MM.1S (cell line): ENCODE measurements around the gene MTCH1.
"Not testable (repeated sequence)": the region's sequence is repeated elsewhere in the genome, so short reads cannot be mapped to it uniquely, and the experiment has no call there.

ENCODE experiments used
- DNase-seq: peaks from one replicate; pipeline ENCODE4 v3.0.0-alpha.2; 2015
- H2AFZ ChIP-seq: fragments of 300-600 bp; sonication (generic); 2 replicates; pipeline ENCODE4 v1.6.0; 2016; ENCODE audit warnings: antibody characterized with exemption, low read length
- H3F3A ChIP-seq: fragments of 300-600 bp; sonication (generic); 2 replicates; pipeline ENCODE4 v1.6.1; 2016; ENCODE audit warnings: mild to moderate bottlenecking, antibody characterized with exemption, low read length, moderate library complexity, mixed read lengths; ENCODE audit not compliant: insufficient read depth
- H3K27ac ChIP-seq: fragments of 300-600 bp; sonication (generic); 2 replicates; pipeline ENCODE4 v1.5.1; 2016; ENCODE audit warnings: mild to moderate bottlenecking, low read length
- H3K27me3 ChIP-seq: fragments of 300-600 bp; sonication (generic); replicated peaks from 2 replicates; pipeline ENCODE4 v1.6.0; 2016; ENCODE audit warnings: low read length; ENCODE audit not compliant: insufficient read depth
- H3K36me3 ChIP-seq: fragments of 300-600 bp; sonication (generic); replicated peaks from 2 replicates; pipeline ENCODE4 v1.6.1; 2016; ENCODE audit warnings: mild to moderate bottlenecking, low read length, mixed read lengths; ENCODE audit not compliant: insufficient read depth
- H3K4me1 ChIP-seq: fragments of 300-600 bp; sonication (generic); 2 replicates; pipeline ENCODE4 v1.6.1; 2016; ENCODE audit warnings: low read length, mixed read lengths
- H3K4me2 ChIP-seq: fragments of 300-600 bp; sonication (generic); 2 replicates; pipeline ENCODE4 v1.6.0; 2016; ENCODE audit warnings: low read depth, low read length
- H3K4me3 ChIP-seq: fragments of 300-600 bp; sonication (generic); 2 replicates; pipeline ENCODE4 v1.5.1; 2016; ENCODE audit warnings: low read length, mixed read lengths
- H3K79me2 ChIP-seq: fragments of 300-600 bp; sonication (generic); 2 replicates; pipeline ENCODE4 v1.6.1; 2016; ENCODE audit warnings: mixed run types, low read length, mixed read lengths
- H3K9ac ChIP-seq: fragments of 300-600 bp; sonication (generic); 2 replicates; pipeline ENCODE4 v1.6.1; 2016; ENCODE audit warnings: low read length, mixed read lengths
- H3K9me2 ChIP-seq: fragments of 300-600 bp; sonication (generic); replicated peaks from 2 replicates; pipeline ENCODE4 v1.6.1; 2016; ENCODE audit warnings: mild to moderate bottlenecking, low read length, mixed read lengths; ENCODE audit not compliant: insufficient read depth
- H3K9me3 ChIP-seq: fragments of 300-600 bp; sonication (generic); replicated peaks from 2 replicates; pipeline ENCODE4 v1.6.1; 2016; ENCODE audit warnings: mild to moderate bottlenecking, low read length, mixed read lengths; ENCODE audit not compliant: insufficient read depth
- H4K20me1 ChIP-seq: fragments of 300-600 bp; sonication (generic); 2 replicates; pipeline ENCODE4 v1.6.1; 2016; ENCODE audit warnings: mild to moderate bottlenecking, low read length, moderate library complexity, mixed read lengths; ENCODE audit not compliant: insufficient read depth
- CTCF ChIP-seq: fragments of 300-600 bp; sonication (generic); IDR thresholded peaks from 2 replicates; pipeline ENCODE4 v1.5.1; 2016; ENCODE audit warnings: antibody characterized with exemption, low read length, mixed read lengths
- EZH2 ChIP-seq: fragments of 300-600 bp; sonication (generic); optimal IDR thresholded peaks from 2 replicates; pipeline ENCODE3; 2017; ENCODE audit warnings: low read depth, mild to moderate bottlenecking, antibody characterized with exemption, low read length, mixed read lengths
- EZH2phosphoT487 ChIP-seq: fragments of 300-600 bp; sonication (generic); IDR thresholded peaks from 2 replicates; pipeline ENCODE4 v1.6.1; 2018; ENCODE audit warnings: antibody characterized with exemption, low read length

The MTCH1 gene

GRCh38 chr6:36998723-36999038, 12.7 kb upstream of the MTCH1 start:
- no peaks in the 10 kb centered on the region for H3K9me3 ChIP-seq
- H4K20me1 ChIP-seq: no peaks in the 10 kb centered on the region
- no peak overlapping the region for H3K4me3 ChIP-seq
- no peaks in the 10 kb centered on the region for H3K27me3 ChIP-seq
- H3K9ac ChIP-seq: no peak overlapping the region
- H3K4me1 ChIP-seq: no peaks in the 10 kb centered on the region
- H3F3A ChIP-seq: no peaks in the 10 kb centered on the region
- TF ChIP-seq CTCF (no peak), EZH2 (no peak), EZH2phosphoT487 (no peak)
- H3K79me2 ChIP-seq: no peaks in the 10 kb centered on the region
- H3K27ac ChIP-seq: no peak overlapping the region
- no peak overlapping the region for H3K4me2 ChIP-seq
- H3K9me2 ChIP-seq: no peaks in the 10 kb centered on the region
- no peak for DNase-seq
- no peaks in the 10 kb centered on the region for H3K36me3 ChIP-seq
- H2AFZ ChIP-seq: no peak overlapping the region

- Histone ChIP-seq H3K4me2 (no peak overlapping the region), H3K9me3 (no peaks in the 10 kb centered on the region), H3K27ac (no peak overlapping the region), H3K36me3 (no peaks in the 10 kb centered on the region), H3K9ac (no peak overlapping the region), H3K4me3 (no peak overlapping the region), H3K4me1 (no peaks in the 10 kb centered on the region), H3K9me2 (no peaks in the 10 kb centered on the region), H2AFZ (no peak overlapping the region), H3F3A (no peaks in the 10 kb centered on the region), H3K27me3 (no peaks in the 10 kb centered on the region), H4K20me1 (no peaks in the 10 kb centered on the region), H3K79me2 (no peaks in the 10 kb centered on the region)
- TF ChIP-seq EZH2phosphoT487: no peak
- no peak for TF ChIP-seq EZH2
- TF ChIP-seq CTCF: no peak
- DNase-seq: no peak
Observed at GRCh38 chr6:36997811-36998722, 12.1 kb upstream of the MTCH1 start.

DNA sequence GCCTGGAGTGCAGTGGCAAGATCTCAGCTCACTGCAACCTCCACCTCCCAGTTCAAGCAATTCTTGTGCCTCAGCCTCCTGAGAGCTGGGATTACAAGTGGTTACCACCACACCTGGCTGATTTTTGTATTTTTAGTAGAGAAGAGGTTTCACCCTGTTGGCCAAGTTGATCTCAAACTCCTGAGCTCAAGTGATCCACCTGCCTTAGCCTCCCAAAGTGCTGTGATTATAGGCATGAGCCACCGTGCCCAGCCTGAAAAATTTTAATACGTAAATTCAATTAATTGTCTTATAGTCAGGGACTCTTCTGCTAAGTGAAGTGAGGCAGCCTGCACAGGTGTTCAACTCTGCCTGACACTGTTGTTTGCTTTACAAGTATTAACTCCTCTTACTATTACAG, 4.4 kb upstream of the MTCH1 start:
- H3K36me3 ChIP-seq, H3K9ac ChIP-seq, H3K4me1 ChIP-seq, H3F3A ChIP-seq, H2AFZ ChIP-seq, DNase-seq, H3K27ac ChIP-seq, H4K20me1 ChIP-seq, H3K4me3 ChIP-seq, H3K4me2 ChIP-seq, H3K27me3 ChIP-seq, H3K9me2 ChIP-seq, H3K79me2 ChIP-seq, H3K9me3 ChIP-seq: not testable (repeated sequence)

GRCh38 chr6:36989264-36989663, 3.3 kb upstream of the MTCH1 start:
- H3K36me3 ChIP-seq: no peaks in the 10 kb centered on the region
- no peak for TF ChIP-seq EZH2phosphoT487
- no peak for TF ChIP-seq CTCF

More at GRCh38 chr6:36989264-36989663, 3.3 kb upstream of the MTCH1 start:
- no peak overlapping the region for H3K9ac ChIP-seq
- H3K4me2 ChIP-seq: no peak overlapping the region
- H3K27me3 ChIP-seq: no peaks in the 10 kb centered on the region
- no peaks in the 10 kb centered on the region for H4K20me1 ChIP-seq
- H3F3A ChIP-seq: 0 out of 2 replicates have a peak, but pooled peaks cover 4% of the 10 kb centered on the region
- H3K4me3 ChIP-seq: no peak overlapping the region
- H3K27ac ChIP-seq: no peak overlapping the region
- peaks cover 5% of the 10 kb centered on the region for H3K4me1 ChIP-seq
- no peaks in the 10 kb centered on the region for H3K9me3 ChIP-seq
- no peak for DNase-seq
- peaks cover 17% of the 10 kb centered on the region for H3K79me2 ChIP-seq
- H2AFZ ChIP-seq: no peak overlapping the region
- H3K9me2 ChIP-seq: no peaks in the 10 kb centered on the region
